ENCODE measurements around the gene CLMN. TPM values are rescaled to one million over a fixed set of nuclear protein-coding genes. Genes with fewer than 3 reads are reported as not detected.

CLMN gene
- total RNA-seq, 1 donor from 2014 or later, result 9.6 TPM

GRCh38 chr14:95305145-95305544 lies 14.6 kb downstream of the CLMN start:
- TF ChIP-seq, protein P1, sequence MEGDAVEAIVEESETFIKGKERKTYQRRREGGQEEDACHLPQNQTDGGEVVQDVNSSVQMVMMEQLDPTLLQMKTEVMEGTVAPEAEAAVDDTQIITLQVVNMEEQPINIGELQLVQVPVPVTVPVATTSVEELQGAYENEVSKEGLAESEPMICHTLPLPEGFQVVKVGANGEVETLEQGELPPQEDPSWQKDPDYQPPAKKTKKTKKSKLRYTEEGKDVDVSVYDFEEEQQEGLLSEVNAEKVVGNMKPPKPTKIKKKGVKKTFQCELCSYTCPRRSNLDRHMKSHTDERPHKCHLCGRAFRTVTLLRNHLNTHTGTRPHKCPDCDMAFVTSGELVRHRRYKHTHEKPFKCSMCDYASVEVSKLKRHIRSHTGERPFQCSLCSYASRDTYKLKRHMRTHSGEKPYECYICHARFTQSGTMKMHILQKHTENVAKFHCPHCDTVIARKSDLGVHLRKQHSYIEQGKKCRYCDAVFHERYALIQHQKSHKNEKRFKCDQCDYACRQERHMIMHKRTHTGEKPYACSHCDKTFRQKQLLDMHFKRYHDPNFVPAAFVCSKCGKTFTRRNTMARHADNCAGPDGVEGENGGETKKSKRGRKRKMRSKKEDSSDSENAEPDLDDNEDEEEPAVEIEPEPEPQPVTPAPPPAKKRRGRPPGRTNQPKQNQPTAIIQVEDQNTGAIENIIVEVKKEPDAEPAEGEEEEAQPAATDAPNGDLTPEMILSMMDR (conservative IDR thresholded peaks at IDR 0.05; ENCODE audit: low read depth, low read length), result no peak
- DNase-seq (ENCODE audit: low read depth), result no peak
- H3K4me3 ChIP-seq (ENCODE audit: low read depth, low read length), result no peak overlapping the region

- DNase-seq (ENCODE audit: low read depth), result no peak
- H3K4me3 ChIP-seq (ENCODE audit: low read depth, low read length), result no peak overlapping the region
- TF ChIP-seq, protein P1 (conservative IDR thresholded peaks at IDR 0.05; ENCODE audit: low read depth, low read length), result no peak
These were observed 15.4 kb downstream of the CLMN start for GRCh38 chr14:95304342-95304741.

- no peak overlapping the region for H3K4me3 ChIP-seq (ENCODE audit: low read depth, low read length)
- DNase-seq (ENCODE audit: low read depth), result no peak
- TF ChIP-seq, protein P1 (conservative IDR thresholded peaks at IDR 0.05; ENCODE audit: low read depth, low read length), result no peak
These were observed 16.2 kb downstream of the CLMN start for GRCh38 chr14:95303552-95303951.

DNA sequence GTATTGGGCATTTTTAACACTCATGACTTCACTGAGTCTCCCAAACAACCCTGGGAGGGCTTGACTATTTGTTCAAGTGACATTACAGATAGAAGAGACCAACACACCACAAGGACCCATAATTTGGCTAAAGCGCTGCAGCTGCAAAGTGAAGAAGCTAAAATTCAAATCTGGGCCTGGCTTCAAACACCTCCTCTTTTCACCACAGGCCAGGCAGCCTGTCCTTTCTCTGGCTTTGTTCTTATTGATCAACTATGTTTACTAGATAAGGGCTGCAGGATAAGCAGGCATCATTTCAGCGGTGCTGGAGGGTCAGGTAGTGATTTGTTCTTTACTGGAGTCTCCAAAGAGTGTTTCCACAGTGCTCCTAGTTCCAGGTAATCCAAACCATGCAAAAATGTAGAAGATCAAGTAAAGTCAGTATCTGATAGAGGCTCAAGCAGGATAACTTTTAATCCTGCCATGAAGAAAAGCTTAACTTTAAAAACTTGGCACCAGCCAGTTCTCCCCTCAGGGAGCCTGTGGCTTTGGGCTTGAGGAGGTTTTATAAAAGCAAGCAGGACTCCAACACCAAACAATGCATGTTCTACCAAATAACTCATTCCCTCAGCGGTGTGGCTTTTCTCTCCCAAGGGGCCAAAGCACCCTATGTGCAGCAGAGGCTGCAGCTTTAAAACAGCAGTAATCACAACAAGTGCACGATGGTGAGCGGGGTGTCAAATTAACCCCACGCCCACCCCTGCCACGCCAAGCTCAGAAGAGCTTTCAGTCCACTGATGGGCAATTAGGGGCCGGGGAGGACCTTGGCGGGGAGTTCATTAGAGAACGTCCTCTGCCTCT lies 16.8 kb downstream of the CLMN start:
- H3K4me3 ChIP-seq (ENCODE audit: low read depth, low read length), result no peak overlapping the region
- no peak for DNase-seq (ENCODE audit: low read depth)
- TF ChIP-seq, protein P1 (conservative IDR thresholded peaks at IDR 0.05; ENCODE audit: low read depth, low read length), result no peak

- no peak overlapping the region for H3K4me3 ChIP-seq (ENCODE audit: low read depth, low read length)
- TF ChIP-seq, protein P1 (conservative IDR thresholded peaks at IDR 0.05; ENCODE audit: low read depth, low read length), result no peak
- no peak for DNase-seq (ENCODE audit: low read depth)
These were observed 18.1 kb downstream of the CLMN start for GRCh38 chr14:95301527-95302187.

DNA sequence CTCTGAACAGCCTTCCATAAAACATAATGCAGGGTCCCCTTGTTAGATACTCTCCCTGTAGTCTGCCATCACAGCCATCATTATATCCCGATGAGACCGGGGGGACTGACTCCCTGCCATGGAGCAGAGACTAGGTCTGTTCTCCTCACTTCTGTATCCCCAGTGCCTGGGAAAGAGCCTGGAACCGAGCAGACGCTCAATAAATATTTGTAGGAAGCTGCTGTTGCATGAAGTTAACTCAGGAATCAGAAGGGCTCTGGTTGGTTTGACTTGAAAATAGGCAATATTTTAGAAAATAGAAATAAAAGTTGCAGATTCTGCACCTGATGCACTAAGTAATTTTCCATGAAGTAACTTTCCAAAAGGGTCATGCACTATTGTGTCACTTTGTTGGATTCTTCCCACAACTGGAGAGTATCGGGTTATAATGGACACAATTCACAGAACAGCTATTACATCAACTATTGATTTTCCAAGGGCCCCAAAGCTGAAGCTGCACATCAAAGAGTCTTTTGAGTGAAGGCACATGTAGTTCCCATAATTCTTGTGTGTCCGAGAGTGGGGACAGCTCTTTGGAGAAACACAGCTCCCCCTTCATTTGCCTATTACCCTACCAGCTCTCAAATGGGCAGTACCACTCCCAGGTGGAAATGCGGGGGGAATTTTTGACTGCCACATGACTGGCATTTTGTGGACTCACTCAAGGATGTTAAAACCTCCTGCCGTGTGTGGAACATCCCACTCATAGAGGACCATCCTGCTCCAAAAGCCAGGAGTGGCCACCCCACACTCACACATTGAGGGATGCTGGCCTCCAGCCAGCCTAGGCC lies 18.8 kb downstream of the CLMN start:
- TF ChIP-seq, protein P1 (conservative IDR thresholded peaks at IDR 0.05; ENCODE audit: low read depth, low read length), result no peak

More for the DNA sequence above, 18.8 kb downstream of the CLMN start:
- no peak for DNase-seq (ENCODE audit: low read depth)
- no peak overlapping the region for H3K4me3 ChIP-seq (ENCODE audit: low read depth, low read length)
